HCT116 (cell line): ENCODE measurements around the gene A2ML1.

Source experiments
- CBX3 ChIP-seq: IDR thresholded peaks from 2 replicates; pipeline ENCODE4 v1.6.1; 2012; ENCODE audit warnings: low read depth
- CEBPB ChIP-seq: IDR thresholded peaks from 2 replicates; pipeline ENCODE4 v1.6.1; 2012; ENCODE audit warnings: low read depth
- ELF1 ChIP-seq: IDR thresholded peaks from 2 replicates; pipeline ENCODE4 v1.6.1; 2012; ENCODE audit warnings: low read depth, borderline replicate concordance
- EZH2 ChIP-seq: fragments of 200-600 bp; sonication (generic); IDR thresholded peaks from 2 replicates; pipeline ENCODE4 v1.6.1; 2017; ENCODE audit warnings: antibody characterized with exemption, mixed run types
- EZH2phosphoT487 ChIP-seq: fragments of 200-600 bp; IDR thresholded peaks from 2 replicates; pipeline ENCODE4 v1.6.1; 2018; ENCODE audit warnings: antibody characterized with exemption, borderline replicate concordance
- JUND ChIP-seq: IDR thresholded peaks from 2 replicates; pipeline ENCODE4 v1.6.1; 2012
- POLR2A ChIP-seq: IDR thresholded peaks from 2 replicates; pipeline ENCODE4 v1.7.0; 2011; ENCODE audit warnings: borderline replicate concordance; ENCODE audit not compliant: insufficient read depth, insufficient read length; ENCODE audit errors: extremely low read depth
- POLR2AphosphoS5 ChIP-seq: IDR thresholded peaks from 2 replicates; pipeline ENCODE4 v1.6.1; 2011; ENCODE audit warnings: mild to moderate bottlenecking, low read depth, low read length, moderate library complexity
- RAD21 ChIP-seq: IDR thresholded peaks from 2 replicates; pipeline ENCODE4 v1.6.1; 2012; ENCODE audit warnings: low read depth, mild to moderate bottlenecking
- SIN3A ChIP-seq: IDR thresholded peaks from 2 replicates; pipeline ENCODE4 v1.6.1; 2012; ENCODE audit warnings: low read depth
- SP1 ChIP-seq: IDR thresholded peaks from 2 replicates; pipeline ENCODE4 v1.6.1; 2012; ENCODE audit warnings: low read depth
- TF ChIP-seq, protein P1 (sequence below): IDR thresholded peaks from 2 replicates; pipeline ENCODE4 v1.6.1; 2011; ENCODE audit warnings: mild to moderate bottlenecking, low read length, moderate library complexity; ENCODE audit not compliant: insufficient replicate concordance; ENCODE audit errors: extremely low read depth
- TF ChIP-seq, protein P2 (sequence below), 3 experiments: fragments of 200-600 bp in 1 of 3; sonication (generic) in 1 of 3; IDR thresholded peaks in 2 of 3; conservative IDR thresholded peaks in 1 of 3; 2 replicates each; pipeline ENCODE4 v1.5.1; 2012 to 2017; ENCODE audit warnings: low read depth in 2 of 3, low read length in 2 of 3, antibody characterized with exemption in 1 of 3, borderline replicate concordance in 1 of 3, control low read depth in 1 of 3, mild to moderate bottlenecking in 1 of 3, mixed read lengths in 1 of 3, mixed run types in 1 of 3, moderate library complexity in 1 of 3; ENCODE audit not compliant: insufficient read depth in 1 of 3

DNA sequence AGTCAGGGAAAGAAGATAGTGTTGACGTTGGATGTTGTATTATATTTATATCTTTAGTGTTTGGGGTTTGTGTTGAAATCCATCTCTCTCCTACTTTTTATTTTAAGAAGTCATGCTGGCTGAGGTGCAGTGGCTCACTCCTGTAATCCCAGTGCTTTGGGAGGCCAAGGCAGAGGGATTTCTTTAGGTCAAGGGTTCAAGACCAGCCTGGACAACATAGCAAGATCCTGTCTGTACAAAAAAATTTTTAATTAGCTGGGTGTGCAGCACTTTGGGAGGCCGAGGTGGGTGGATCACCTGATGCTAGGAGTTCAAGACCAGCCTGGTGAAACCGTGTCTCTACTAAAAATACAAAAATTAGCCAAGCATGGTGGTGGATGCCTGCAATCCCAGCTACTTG lies 23.9 kb downstream of the A2ML1 start:
- TF ChIP-seq, protein P1, sequence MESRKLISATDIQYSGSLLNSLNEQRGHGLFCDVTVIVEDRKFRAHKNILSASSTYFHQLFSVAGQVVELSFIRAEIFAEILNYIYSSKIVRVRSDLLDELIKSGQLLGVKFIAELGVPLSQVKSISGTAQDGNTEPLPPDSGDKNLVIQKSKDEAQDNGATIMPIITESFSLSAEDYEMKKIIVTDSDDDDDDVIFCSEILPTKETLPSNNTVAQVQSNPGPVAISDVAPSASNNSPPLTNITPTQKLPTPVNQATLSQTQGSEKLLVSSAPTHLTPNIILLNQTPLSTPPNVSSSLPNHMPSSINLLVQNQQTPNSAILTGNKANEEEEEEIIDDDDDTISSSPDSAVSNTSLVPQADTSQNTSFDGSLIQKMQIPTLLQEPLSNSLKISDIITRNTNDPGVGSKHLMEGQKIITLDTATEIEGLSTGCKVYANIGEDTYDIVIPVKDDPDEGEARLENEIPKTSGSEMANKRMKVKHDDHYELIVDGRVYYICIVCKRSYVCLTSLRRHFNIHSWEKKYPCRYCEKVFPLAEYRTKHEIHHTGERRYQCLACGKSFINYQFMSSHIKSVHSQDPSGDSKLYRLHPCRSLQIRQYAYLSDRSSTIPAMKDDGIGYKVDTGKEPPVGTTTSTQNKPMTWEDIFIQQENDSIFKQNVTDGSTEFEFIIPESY: no peak
- TF ChIP-seq, protein P2, sequence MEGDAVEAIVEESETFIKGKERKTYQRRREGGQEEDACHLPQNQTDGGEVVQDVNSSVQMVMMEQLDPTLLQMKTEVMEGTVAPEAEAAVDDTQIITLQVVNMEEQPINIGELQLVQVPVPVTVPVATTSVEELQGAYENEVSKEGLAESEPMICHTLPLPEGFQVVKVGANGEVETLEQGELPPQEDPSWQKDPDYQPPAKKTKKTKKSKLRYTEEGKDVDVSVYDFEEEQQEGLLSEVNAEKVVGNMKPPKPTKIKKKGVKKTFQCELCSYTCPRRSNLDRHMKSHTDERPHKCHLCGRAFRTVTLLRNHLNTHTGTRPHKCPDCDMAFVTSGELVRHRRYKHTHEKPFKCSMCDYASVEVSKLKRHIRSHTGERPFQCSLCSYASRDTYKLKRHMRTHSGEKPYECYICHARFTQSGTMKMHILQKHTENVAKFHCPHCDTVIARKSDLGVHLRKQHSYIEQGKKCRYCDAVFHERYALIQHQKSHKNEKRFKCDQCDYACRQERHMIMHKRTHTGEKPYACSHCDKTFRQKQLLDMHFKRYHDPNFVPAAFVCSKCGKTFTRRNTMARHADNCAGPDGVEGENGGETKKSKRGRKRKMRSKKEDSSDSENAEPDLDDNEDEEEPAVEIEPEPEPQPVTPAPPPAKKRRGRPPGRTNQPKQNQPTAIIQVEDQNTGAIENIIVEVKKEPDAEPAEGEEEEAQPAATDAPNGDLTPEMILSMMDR (IDR thresholded peaks at IDR 0.05 in 2 of 3, conservative IDR thresholded peaks at IDR 0.05 in 1 of 3; ENCODE audit: borderline replicate concordance in 1 of 3, insufficient read depth in 1 of 3, low read depth in 2 of 3, low read length in 2 of 3): no peak
- TF ChIP-seq SIN3A (no peak), RAD21 (no peak), SP1 (no peak), CEBPB (no peak), POLR2AphosphoS5 (no peak), EZH2 (no peak), CBX3 (no peak), POLR2A (no peak), JUND (no peak), ELF1 (no peak), EZH2phosphoT487 (no peak)
